ENCODE data around the gene MMP15.

DNA sequence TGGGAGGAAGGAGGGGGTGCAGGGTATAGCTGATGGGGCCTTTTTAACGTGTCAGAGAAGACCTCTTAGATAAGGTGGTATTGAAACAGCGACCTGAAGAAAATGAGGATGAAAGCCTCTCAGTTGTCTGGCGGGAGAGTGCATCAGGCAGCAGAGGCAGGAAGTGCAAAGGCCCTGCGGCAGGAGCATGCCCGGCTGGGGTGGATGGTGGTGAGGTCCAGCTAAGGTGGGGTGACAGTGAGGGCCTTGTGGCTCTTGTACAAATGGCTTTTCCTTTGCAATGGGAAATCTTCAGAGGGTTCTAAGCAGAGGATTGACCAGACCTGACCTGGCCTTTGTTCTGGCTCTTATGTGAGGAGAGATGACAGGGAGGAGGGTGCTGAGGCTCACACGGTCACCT is 11.4 kb downstream of the MMP15 start:
- TF ChIP-seq FOXA1 (IDR thresholded peaks at IDR 0.05) (no peak), JUND (IDR thresholded peaks at IDR 0.05) (no peak), NR2F2 (IDR thresholded peaks at IDR 0.05) (no peak), YY1 (IDR thresholded peaks at IDR 0.05) (no peak), RAD21 (IDR thresholded peaks at IDR 0.05) (no peak), FOXA2 (IDR thresholded peaks at IDR 0.05) (no peak), TAF1 (conservative IDR thresholded peaks at IDR 0.05) (no peak)
- TF ChIP-seq, protein P1, sequence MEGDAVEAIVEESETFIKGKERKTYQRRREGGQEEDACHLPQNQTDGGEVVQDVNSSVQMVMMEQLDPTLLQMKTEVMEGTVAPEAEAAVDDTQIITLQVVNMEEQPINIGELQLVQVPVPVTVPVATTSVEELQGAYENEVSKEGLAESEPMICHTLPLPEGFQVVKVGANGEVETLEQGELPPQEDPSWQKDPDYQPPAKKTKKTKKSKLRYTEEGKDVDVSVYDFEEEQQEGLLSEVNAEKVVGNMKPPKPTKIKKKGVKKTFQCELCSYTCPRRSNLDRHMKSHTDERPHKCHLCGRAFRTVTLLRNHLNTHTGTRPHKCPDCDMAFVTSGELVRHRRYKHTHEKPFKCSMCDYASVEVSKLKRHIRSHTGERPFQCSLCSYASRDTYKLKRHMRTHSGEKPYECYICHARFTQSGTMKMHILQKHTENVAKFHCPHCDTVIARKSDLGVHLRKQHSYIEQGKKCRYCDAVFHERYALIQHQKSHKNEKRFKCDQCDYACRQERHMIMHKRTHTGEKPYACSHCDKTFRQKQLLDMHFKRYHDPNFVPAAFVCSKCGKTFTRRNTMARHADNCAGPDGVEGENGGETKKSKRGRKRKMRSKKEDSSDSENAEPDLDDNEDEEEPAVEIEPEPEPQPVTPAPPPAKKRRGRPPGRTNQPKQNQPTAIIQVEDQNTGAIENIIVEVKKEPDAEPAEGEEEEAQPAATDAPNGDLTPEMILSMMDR (IDR thresholded peaks at IDR 0.05; ENCODE audit: low read depth, low read length, missing input control) = no peak
- TF ChIP-seq, protein P2, sequence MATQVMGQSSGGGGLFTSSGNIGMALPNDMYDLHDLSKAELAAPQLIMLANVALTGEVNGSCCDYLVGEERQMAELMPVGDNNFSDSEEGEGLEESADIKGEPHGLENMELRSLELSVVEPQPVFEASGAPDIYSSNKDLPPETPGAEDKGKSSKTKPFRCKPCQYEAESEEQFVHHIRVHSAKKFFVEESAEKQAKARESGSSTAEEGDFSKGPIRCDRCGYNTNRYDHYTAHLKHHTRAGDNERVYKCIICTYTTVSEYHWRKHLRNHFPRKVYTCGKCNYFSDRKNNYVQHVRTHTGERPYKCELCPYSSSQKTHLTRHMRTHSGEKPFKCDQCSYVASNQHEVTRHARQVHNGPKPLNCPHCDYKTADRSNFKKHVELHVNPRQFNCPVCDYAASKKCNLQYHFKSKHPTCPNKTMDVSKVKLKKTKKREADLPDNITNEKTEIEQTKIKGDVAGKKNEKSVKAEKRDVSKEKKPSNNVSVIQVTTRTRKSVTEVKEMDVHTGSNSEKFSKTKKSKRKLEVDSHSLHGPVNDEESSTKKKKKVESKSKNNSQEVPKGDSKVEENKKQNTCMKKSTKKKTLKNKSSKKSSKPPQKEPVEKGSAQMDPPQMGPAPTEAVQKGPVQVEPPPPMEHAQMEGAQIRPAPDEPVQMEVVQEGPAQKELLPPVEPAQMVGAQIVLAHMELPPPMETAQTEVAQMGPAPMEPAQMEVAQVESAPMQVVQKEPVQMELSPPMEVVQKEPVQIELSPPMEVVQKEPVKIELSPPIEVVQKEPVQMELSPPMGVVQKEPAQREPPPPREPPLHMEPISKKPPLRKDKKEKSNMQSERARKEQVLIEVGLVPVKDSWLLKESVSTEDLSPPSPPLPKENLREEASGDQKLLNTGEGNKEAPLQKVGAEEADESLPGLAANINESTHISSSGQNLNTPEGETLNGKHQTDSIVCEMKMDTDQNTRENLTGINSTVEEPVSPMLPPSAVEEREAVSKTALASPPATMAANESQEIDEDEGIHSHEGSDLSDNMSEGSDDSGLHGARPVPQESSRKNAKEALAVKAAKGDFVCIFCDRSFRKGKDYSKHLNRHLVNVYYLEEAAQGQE (IDR thresholded peaks at IDR 0.05) = no peak
- TF ChIP-seq, protein P3, sequence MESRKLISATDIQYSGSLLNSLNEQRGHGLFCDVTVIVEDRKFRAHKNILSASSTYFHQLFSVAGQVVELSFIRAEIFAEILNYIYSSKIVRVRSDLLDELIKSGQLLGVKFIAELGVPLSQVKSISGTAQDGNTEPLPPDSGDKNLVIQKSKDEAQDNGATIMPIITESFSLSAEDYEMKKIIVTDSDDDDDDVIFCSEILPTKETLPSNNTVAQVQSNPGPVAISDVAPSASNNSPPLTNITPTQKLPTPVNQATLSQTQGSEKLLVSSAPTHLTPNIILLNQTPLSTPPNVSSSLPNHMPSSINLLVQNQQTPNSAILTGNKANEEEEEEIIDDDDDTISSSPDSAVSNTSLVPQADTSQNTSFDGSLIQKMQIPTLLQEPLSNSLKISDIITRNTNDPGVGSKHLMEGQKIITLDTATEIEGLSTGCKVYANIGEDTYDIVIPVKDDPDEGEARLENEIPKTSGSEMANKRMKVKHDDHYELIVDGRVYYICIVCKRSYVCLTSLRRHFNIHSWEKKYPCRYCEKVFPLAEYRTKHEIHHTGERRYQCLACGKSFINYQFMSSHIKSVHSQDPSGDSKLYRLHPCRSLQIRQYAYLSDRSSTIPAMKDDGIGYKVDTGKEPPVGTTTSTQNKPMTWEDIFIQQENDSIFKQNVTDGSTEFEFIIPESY (IDR thresholded peaks at IDR 0.05) = no peak
- TF ChIP-seq, protein P4, sequence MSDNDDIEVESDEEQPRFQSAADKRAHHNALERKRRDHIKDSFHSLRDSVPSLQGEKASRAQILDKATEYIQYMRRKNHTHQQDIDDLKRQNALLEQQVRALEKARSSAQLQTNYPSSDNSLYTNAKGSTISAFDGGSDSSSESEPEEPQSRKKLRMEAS (IDR thresholded peaks at IDR 0.05) = no peak

Measured in liver (tissue), 3 donors.